Loucy (cell line): Measurements from ENCODE around the gene MEP1B.

Source experiments
- CTCF ChIP-seq: fragments of 200-600 bp; sonication (generic); conservative IDR thresholded peaks from 2 replicates; pipeline ENCODE4 v1.5.1; 2014; ENCODE audit warnings: mild to moderate bottlenecking, antibody characterized with exemption, low read length
- EZH2phosphoT487 ChIP-seq: fragments of 200-600 bp; IDR thresholded peaks from 2 replicates; pipeline ENCODE4 v1.6.1; 2018; ENCODE audit warnings: antibody characterized with exemption, mild to moderate bottlenecking, moderate library complexity, borderline replicate concordance

- no peak for TF ChIP-seq EZH2phosphoT487
- no peak for TF ChIP-seq CTCF
These were observed 65.7 kb downstream of the MEP1B start for GRCh38 chr18:32255570-32255969.
